B cell (primary cell): ENCODE measurements around the gene DCAF7. TPM values are rescaled to one million over a fixed set of nuclear protein-coding genes. Genes with fewer than 3 reads are reported as not detected.

Experiments used
- ATAC-seq: fragments of 200-7000 bp; cut with Tn5 transposase; one replicate; pipeline ENCODE4 v1.10.0; 2021; ENCODE audit warnings: low read depth, mild to moderate bottlenecking, moderate number of reproducible peaks, moderate library complexity
- CTCF ChIA-PET: fragments of 350-600 bp; sonication (Branson Sonifier 250); formaldehyde crosslinking; loops from one replicate; lab custom pipeline; 2021; ENCODE audit warnings: antibody characterized with exemption, inconsistent platforms; lab: Charles Lee
- POLR2A ChIA-PET: fragments of 350-600 bp; sonication (Branson Sonifier 250); formaldehyde crosslinking; loops from one replicate; lab custom pipeline; 2021; ENCODE audit warnings: antibody characterized with exemption; lab: Charles Lee
- DNase-seq: peaks from one replicate; pipeline ENCODE4 v3.0.0; 2013
- H2AFZ ChIP-seq: 2 replicates; pipeline ENCODE4 v1.6.1; 2012; ENCODE audit warnings: mild to moderate bottlenecking, low read depth, low read length; ENCODE audit not compliant: insufficient read depth, poor library complexity, severe bottlenecking
- H3K27ac ChIP-seq, 2 donors: 1 replicate in 1 of 2; 2 replicates in 1 of 2; pipeline ENCODE4 v1.5.1; 2012 to 2013; ENCODE audit warnings: low read length in 2 of 2, mild to moderate bottlenecking in 2 of 2, moderate library complexity in 1 of 2
- H3K27me3 ChIP-seq, 4 experiments: fragments of 200-600 bp in 1 of 4; sonication (generic) in 1 of 4; replicated peaks in 1 of 4; 1 replicate in 2 of 4; 2 replicates in 2 of 4; pipeline versions ENCODE4 v1.6.1 to v1.7.0; 2013 to 2016; ENCODE audit warnings: low read length in 3 of 4, mild to moderate bottlenecking in 2 of 4, mixed read lengths in 1 of 4, moderate library complexity in 1 of 4; ENCODE audit not compliant: insufficient read depth in 4 of 4, control insufficient read depth in 3 of 4; ENCODE audit errors: control extremely low read depth in 1 of 4
- H3K36me3 ChIP-seq, 2 experiments: replicated peaks in 1 of 2; 1 replicate in 1 of 2; 2 replicates in 1 of 2; pipeline versions ENCODE4 v1.6.1 to v1.7.1; 2013; ENCODE audit warnings: low read length in 1 of 2; ENCODE audit not compliant: insufficient read depth in 2 of 2, control insufficient read depth in 1 of 2; ENCODE audit errors: control extremely low read depth in 1 of 2, extremely low read depth in 1 of 2
- H3K4me1 ChIP-seq, 2 donors: fragments of 200-600 bp in 1 of 2; sonication (generic) in 1 of 2; 1 replicate in 1 of 2; 2 replicates in 1 of 2; pipeline versions ENCODE4 v1.5.1 to v1.6.1; 2013 to 2017; ENCODE audit warnings: low read length in 2 of 2; ENCODE audit not compliant: control insufficient read depth in 2 of 2, insufficient read depth in 2 of 2
- H3K4me2 ChIP-seq: replicated peaks from 2 replicates; pipeline ENCODE3; 2012; ENCODE audit warnings: mild to moderate bottlenecking, low read depth, low read length; ENCODE audit not compliant: poor library complexity, severe bottlenecking
- H3K4me3 ChIP-seq, 5 experiments: fragments of 200-600 bp in 1 of 5; sonication (generic) in 1 of 5; 1 replicate in 3 of 5; 2 replicates in 2 of 5; pipeline versions ENCODE4 v1.5.1 to v1.7.0; 2011 to 2016; ENCODE audit warnings: low read length in 4 of 5, mild to moderate bottlenecking in 4 of 5, low read depth in 2 of 5, control low read depth in 1 of 5, moderate library complexity in 1 of 5; ENCODE audit not compliant: insufficient read depth in 1 of 5; ENCODE audit errors: control extremely low read depth in 1 of 5, extremely low read depth in 1 of 5
- H3K79me2 ChIP-seq: fragments of 200-600 bp; sonication (generic); one replicate; pipeline ENCODE4 v1.6.0; 2016; ENCODE audit warnings: low read length; ENCODE audit not compliant: control insufficient read depth, insufficient read depth
- H3K9ac ChIP-seq: fragments of 200-600 bp; sonication (generic); 2 replicates; pipeline ENCODE4 v1.6.1; 2017; ENCODE audit warnings: mild to moderate bottlenecking, low read length, moderate library complexity
- H3K9me3 ChIP-seq, 3 donors: one replicate each; pipeline versions ENCODE4 v1.6.1 to v1.7.1; 2013; ENCODE audit warnings: low read length in 2 of 3; ENCODE audit not compliant: control insufficient read depth in 2 of 3, insufficient read depth in 1 of 3; ENCODE audit errors: control extremely low read depth in 1 of 3
- H4K20me1 ChIP-seq: 2 replicates; pipeline ENCODE4 v1.6.0; 2012; ENCODE audit warnings: mild to moderate bottlenecking, low read length; ENCODE audit not compliant: insufficient read depth, control insufficient read depth, poor library complexity, severe bottlenecking
- H3K27ac Mint-ChIP-seq: one replicate; pipeline ENCODE4 v1.8.0; 2021; ENCODE audit warnings: mixed read lengths
- H3K27me3 Mint-ChIP-seq: one replicate; pipeline ENCODE4 v1.8.0; 2021; ENCODE audit warnings: mixed read lengths
- H3K4me1 Mint-ChIP-seq: one replicate; pipeline ENCODE4 v1.8.0; 2021; ENCODE audit warnings: mixed read lengths
- H3K4me3 Mint-ChIP-seq: one replicate; pipeline ENCODE4 v1.8.0; 2021; ENCODE audit warnings: mixed read lengths
- H3K9me3 Mint-ChIP-seq: one replicate; pipeline ENCODE4 v1.8.0; 2022; ENCODE audit warnings: mixed read lengths; ENCODE audit not compliant: insufficient read depth
- EZH2 ChIP-seq: IDR thresholded peaks from 2 replicates; pipeline ENCODE4 v1.6.1; 2012; ENCODE audit warnings: borderline replicate concordance, low read depth, mild to moderate bottlenecking, moderate library complexity, low read length; ENCODE audit not compliant: insufficient read depth, poor library complexity, severe bottlenecking
- WGBS: methylation state at CpG from one replicate; pipeline ENCODE4 v1.1.5; 2013; ENCODE audit warnings: missing lambda C conversion rate; ENCODE audit not compliant: insufficient coverage; 5-methylcytosine and 5-hydroxymethylcytosine counted together
- intact Hi-C: fragments of 100-400 bp; cut with micrococcal nuclease; formaldehyde crosslinking; loops from one replicate; pipeline ENCODE4 v1.10.0; 2022
- polyA plus RNA-seq: library from polyadenylated mRNA; depleted of rRNA; stranded (reverse); fragments of >200 nt; gene quantifications from 2 replicates; pipeline ENCODE4 v1.2.3, GENCODE V29; 2012
- total RNA-seq, 2 donors: library from RNA; stranded (reverse); fragments of 120-200 nt in 1 of 2; gene quantifications; 1 replicate in 1 of 2; 2 replicates in 1 of 2; pipeline versions ENCODE4 v1.2.3 to v1.2.4, GENCODE V29; 2013 to 2022
- TF ChIP-seq, protein P1 (sequence below): fragments of 200-600 bp; IDR thresholded peaks from one replicate; pipeline ENCODE4 v1.8.0; 2022; ENCODE audit warnings: antibody characterized with exemption, mild to moderate bottlenecking

Gene DCAF7
- total and polyA plus RNA-seq, 2 donors (not counting 1 experiment from before 2014, with no cell fraction given), result 55.1 to 84.7 TPM

GRCh38 chr17:63623786-63624530, 73.7 kb downstream of the DCAF7 start:
- Histone ChIP-seq H3K79me2 (peaks cover 61% of the 10 kb centered on the region), H4K20me1 (peaks cover 48% of the 10 kb centered on the region), H3K27ac (no peak overlapping the region), H3K9ac (peak overlapping the region; percentile 77), H3K4me2 (peak overlapping the region; percentile 97), H3K4me1 (peaks cover 18 to 24% of the 10 kb centered on the region in 2 donors), H2AFZ (no peak overlapping the region), H3K4me3 (peak overlapping the region in 3 of 5 experiments; percentile 70 to 90 (median 71)), H3K9me3 (no peaks in the 10 kb centered on the region), H3K27me3 (no peaks in the 10 kb centered on the region), H3K36me3 (peaks cover 0 to 3% of the 10 kb centered on the region in 2 experiments)
- TF ChIP-seq, protein P1, sequence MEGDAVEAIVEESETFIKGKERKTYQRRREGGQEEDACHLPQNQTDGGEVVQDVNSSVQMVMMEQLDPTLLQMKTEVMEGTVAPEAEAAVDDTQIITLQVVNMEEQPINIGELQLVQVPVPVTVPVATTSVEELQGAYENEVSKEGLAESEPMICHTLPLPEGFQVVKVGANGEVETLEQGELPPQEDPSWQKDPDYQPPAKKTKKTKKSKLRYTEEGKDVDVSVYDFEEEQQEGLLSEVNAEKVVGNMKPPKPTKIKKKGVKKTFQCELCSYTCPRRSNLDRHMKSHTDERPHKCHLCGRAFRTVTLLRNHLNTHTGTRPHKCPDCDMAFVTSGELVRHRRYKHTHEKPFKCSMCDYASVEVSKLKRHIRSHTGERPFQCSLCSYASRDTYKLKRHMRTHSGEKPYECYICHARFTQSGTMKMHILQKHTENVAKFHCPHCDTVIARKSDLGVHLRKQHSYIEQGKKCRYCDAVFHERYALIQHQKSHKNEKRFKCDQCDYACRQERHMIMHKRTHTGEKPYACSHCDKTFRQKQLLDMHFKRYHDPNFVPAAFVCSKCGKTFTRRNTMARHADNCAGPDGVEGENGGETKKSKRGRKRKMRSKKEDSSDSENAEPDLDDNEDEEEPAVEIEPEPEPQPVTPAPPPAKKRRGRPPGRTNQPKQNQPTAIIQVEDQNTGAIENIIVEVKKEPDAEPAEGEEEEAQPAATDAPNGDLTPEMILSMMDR, result no peak
- TF ChIP-seq EZH2, result no peak
- H3K27ac Mint-ChIP-seq, result no peak overlapping the region
- no peaks in the 10 kb centered on the region for H3K27me3 Mint-ChIP-seq
- WGBS, result 41% methylated on average over 5 of the region's 7 CpGs
- no peak for DNase-seq
- intact Hi-C loops, result loop anchor here (2.0 to 5.0 kb wide), 4 partner anchors 43 to 657 kb away; partner anchors contain the start of genes CYB561, FTSJ3, PSMC5 and TANC2
- ChIA-PET CTCF (interaction anchor here (0.6 to 4.1 kb wide), 4 partner anchors 12 to 1209 kb away, joined by 4 to 30 read pairs (median 4); no protein-coding TSS in a partner anchor), POLR2A (interaction anchor here (0.7 to 2.8 kb wide), 2 partner anchors 22 to 75 kb away, joined by 4 to 48 read pairs; partner anchors contain the start of gene LIMD2)
- no peak for ATAC-seq
- H3K4me1 Mint-ChIP-seq, result peaks cover 42% of the 10 kb centered on the region
- H3K9me3 Mint-ChIP-seq, result no peaks in the 10 kb centered on the region
- H3K4me3 Mint-ChIP-seq, result peak overlapping the region; percentile 99

DNA sequence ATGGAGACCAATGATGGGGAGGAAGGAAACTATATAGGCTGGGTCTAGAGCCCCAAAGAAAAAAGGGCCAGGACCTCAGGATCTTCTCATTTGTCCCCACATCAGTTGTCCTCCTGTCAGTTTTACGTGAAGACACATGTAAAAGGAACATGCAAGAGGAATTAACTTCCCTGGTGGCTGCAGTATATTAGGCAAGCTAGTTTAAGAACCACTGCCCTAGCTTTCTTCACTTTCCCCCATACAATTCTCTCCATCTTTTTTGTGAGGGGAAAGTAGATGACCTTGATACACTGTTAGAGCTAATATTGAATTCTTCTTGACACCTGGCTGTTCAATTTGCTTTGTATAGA, 74.2 kb downstream of the DCAF7 start:
- no peak overlapping the region for H3K9ac ChIP-seq
- H3K9me3 ChIP-seq, result no peaks in the 10 kb centered on the region
- no peak overlapping the region for H2AFZ ChIP-seq
- H4K20me1 ChIP-seq, result peaks cover 49% of the 10 kb centered on the region
- peak overlapping the region; percentile 24 for H3K4me3 Mint-ChIP-seq
- POLR2A ChIA-PET, result no interaction called here
- DNase-seq (no peak), ATAC-seq (no peak)
- TF ChIP-seq, protein P1, result no peak
- no peak for TF ChIP-seq EZH2
- intact Hi-C loops, result loop anchor here (5.0 kb wide), 2 partner anchors 43 to 657 kb away; partner anchors contain the start of gene TANC2
- H3K4me1 Mint-ChIP-seq, result peaks cover 42% of the 10 kb centered on the region
- peaks cover 0 to 7% of the 10 kb centered on the region in 2 experiments for H3K36me3 ChIP-seq
- no peaks in the 10 kb centered on the region for H3K27me3 Mint-ChIP-seq
- peak overlapping the region; percentile 97 for H3K4me2 ChIP-seq
- no peaks in the 10 kb centered on the region for H3K9me3 Mint-ChIP-seq
- WGBS, result no CpG with 5 or more reads among the region's 1 CpG
- H3K79me2 ChIP-seq, result peaks cover 66% of the 10 kb centered on the region
- H3K27ac ChIP-seq, result no peak overlapping the region
- H3K27ac Mint-ChIP-seq, result no peak overlapping the region
- H3K27me3 ChIP-seq, result no peaks in the 10 kb centered on the region
- CTCF ChIA-PET, result interaction anchor here (0.6 to 1.4 kb wide), 4 partner anchors 12 to 1208 kb away, joined by 3 to 4 read pairs (median 4); no protein-coding TSS in a partner anchor
- no peak overlapping the region for H3K4me3 ChIP-seq
- H3K4me1 ChIP-seq, result peaks cover 18 to 24% of the 10 kb centered on the region in 2 donors
